Spleen (tissue), 7 donors: Measurements from ENCODE around the gene GABBR1.

ENCODE experiments used
- CTCF ChIP-seq, 11 experiments: fragments of 200-600 bp in 7 of 11; fragments of 450-650 bp in 4 of 11; sonication (generic) in 4 of 11; IDR thresholded peaks in 8 of 11; conservative IDR thresholded peaks in 3 of 11; 1 replicate in 7 of 11; 2 replicates in 4 of 11; pipeline versions ENCODE4 v1.4.0 to v1.8.0; 2016 to 2021; ENCODE audit warnings: antibody characterized with exemption in 11 of 11, inconsistent platforms in 4 of 11, mild to moderate bottlenecking in 1 of 11
- POLR2A ChIP-seq, 3 donors: fragments of 450-650 bp; IDR thresholded peaks; one replicate each; pipeline ENCODE4 v1.5.1; 2017; ENCODE audit warnings: antibody characterized with exemption in 3 of 3, mild to moderate bottlenecking in 1 of 3
- donor health status: DM: no; HTN: no; CAD: no; lungs with moderate emphysema.
- donor health status: DM: no; HTN: no; CAD: no.
- donor health status: DM: no; HTN: no; CAD: no.

GRCh38 chr6:29627755-29628418 lies 5.1 kb downstream of the GABBR1 start:
- peak in 1 of 3 donors; percentile 57 for TF ChIP-seq POLR2A (IDR thresholded peaks at IDR 0.05)
- TF ChIP-seq CTCF (IDR thresholded peaks at IDR 0.05 in 8 of 11, conservative IDR thresholded peaks at IDR 0.05 in 3 of 11) = no peak
